ENCODE data around the gene KCNJ13.
A peak's percentile ranks its signal among the peaks of the same experiment; 100 is the strongest.
"Not testable (repeated sequence)": the region's sequence is repeated elsewhere in the genome, so short reads cannot be mapped to it uniquely, and the experiment has no call there.

Gene KCNJ13

GRCh38 chr2:232761301-232761907 is 15.0 kb downstream of the KCNJ13 start:
- peak; percentile 15 for DNase-seq

GRCh38 chr2:232757905-232758304 is 18.5 kb downstream of the KCNJ13 start:
- no peak for DNase-seq

DNA sequence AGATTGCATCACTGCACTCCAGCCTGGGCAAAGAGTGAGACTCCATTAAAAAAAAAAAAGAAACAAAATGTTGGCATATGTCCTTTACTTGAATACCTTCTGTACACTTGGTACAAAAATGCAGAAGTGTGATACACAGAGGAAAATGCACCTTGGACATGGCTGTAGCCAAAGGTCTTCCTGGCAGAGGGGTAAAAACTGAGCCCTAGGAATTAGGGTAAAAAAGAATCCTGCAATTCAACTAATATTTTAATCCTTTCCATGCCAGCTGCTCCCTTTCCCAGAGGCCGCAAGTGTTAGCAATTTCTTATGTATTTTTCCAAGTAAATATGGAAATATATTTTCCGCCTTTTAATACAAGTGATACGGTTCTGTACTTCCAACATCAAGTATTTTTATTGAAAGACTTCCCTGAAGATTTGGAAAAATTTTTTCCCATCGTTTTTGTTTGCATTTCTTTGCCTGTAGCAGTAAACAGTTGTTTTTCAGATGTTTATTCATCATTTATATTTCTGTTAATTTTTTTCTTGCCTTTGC is 26.2 kb downstream of the KCNJ13 start:
- no peak for DNase-seq

- no peak for DNase-seq
These were observed 27.0 kb downstream of the KCNJ13 start for GRCh38 chr2:232749331-232749730.

- DNase-seq, result no peak
These were observed 28.3 kb downstream of the KCNJ13 start for GRCh38 chr2:232748038-232748437.

DNA sequence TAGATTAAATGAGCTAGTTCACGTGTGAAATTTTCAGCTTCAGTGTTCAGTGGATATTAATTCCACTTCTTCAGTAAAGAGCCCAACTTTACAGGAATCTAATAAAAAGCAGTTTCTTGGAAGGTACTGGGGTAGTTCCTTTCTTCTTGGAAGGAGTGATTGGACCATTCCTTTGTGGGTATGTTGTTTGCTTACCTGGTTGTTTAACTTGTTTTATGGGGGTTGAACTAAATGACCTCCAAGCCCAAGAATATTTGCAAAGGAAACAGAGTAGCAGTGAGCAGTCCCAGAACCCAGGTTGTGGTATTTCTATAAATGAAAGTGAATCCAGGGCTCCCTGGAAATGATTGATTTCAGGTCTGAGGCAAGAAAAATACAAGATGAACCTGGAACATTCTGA is 31.4 kb downstream of the KCNJ13 start:
- DNase-seq, result no peak

DNA sequence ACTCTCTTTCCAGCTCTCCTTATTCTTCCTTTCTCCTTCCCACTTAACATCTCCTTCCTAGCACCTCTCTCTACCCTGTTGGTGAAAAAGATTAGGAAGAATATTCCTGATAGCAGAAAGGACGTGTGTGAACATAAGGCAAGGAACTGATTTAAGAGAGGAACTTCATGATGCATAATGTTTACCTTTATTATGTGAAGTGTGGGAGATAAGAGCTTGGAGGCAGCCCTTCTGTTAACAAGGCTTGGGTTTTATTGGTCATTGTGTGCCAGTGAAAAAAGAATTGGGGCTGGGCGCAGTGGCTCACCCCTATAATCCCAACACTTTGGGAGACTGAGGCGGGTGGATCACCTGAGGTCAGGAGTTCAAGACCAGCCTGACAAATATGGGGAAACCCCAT is 34.4 kb downstream of the KCNJ13 start:
- DNase-seq, result no peak

DNA sequence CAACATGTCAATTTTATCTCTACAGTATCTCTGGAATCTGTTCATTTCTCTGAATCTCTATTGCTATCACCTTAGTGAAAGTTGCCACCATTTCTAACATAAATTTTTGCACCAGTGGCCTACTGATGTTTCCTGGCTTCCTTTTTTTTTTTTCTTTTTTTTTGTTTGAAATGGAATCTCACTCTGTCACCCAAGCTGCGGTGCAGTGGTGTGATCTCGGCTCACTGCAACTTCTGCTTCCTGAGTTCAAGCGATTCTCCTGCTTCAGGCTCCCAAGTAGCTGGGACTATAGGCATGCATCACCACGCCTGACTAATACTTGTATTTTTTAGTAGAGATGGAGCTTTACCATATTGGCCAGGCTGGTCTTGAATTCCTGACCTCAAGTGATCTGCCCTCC is 35.1 kb downstream of the KCNJ13 start:
- DNase-seq, result no peak

- no peak for DNase-seq
These were observed 44.9 kb downstream of the KCNJ13 start for GRCh38 chr2:232731470-232731869.

- no peak for DNase-seq
These were observed 47.6 kb downstream of the KCNJ13 start for GRCh38 chr2:232728785-232729184.

- no peak for DNase-seq
These were observed 53.3 kb downstream of the KCNJ13 start for GRCh38 chr2:232723027-232723426.

DNA sequence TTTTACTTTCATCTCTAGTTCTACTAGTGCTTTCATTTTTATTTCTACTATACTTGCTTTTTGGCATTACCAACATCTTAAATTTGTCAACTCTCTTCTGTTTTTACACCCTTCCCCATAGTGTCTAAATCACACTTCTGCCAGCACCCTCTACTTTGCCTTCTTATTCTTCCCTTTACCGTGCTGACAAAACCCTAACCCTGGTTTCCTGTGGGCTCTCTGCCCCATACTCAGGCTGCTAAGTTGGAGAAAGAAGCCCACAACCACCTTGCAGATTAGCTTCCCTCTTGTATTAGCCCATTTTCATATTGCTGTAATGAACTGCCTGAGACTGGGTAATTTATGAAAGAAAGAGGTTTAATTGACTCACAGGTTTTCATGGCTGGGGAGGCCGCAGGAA is 54.5 kb downstream of the KCNJ13 start:
- DNase-seq, result no peak

- DNase-seq, result no peak
These were observed 55.1 kb downstream of the KCNJ13 start for GRCh38 chr2:232721261-232721660.

GRCh38 chr2:232720056-232720455 is 56.3 kb downstream of the KCNJ13 start:
- not testable (repeated sequence) for DNase-seq
